ENCODE results near the gene MPZL2.

DNA sequence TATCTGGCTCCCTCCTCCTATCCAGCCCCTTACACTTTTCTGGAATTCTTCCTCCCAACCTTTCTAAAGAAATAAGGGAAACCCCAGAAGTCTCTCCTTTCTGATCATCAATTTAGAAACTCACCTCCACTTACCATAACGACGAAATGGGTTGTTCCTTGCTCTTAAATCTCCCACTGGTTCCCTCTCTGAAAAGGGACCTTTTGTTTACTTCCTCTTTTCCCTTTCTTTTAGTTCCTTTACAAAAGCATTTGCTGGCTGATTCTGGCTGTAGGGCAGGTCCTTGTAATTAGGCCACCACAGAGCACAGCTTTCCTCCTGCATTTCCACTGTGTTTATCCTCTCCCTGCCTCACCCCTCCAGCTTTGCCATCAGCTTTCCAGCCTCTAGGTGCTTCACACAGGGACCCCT lies 51.3 kb downstream of the MPZL2 start:
- TF ChIP-seq, protein P1, sequence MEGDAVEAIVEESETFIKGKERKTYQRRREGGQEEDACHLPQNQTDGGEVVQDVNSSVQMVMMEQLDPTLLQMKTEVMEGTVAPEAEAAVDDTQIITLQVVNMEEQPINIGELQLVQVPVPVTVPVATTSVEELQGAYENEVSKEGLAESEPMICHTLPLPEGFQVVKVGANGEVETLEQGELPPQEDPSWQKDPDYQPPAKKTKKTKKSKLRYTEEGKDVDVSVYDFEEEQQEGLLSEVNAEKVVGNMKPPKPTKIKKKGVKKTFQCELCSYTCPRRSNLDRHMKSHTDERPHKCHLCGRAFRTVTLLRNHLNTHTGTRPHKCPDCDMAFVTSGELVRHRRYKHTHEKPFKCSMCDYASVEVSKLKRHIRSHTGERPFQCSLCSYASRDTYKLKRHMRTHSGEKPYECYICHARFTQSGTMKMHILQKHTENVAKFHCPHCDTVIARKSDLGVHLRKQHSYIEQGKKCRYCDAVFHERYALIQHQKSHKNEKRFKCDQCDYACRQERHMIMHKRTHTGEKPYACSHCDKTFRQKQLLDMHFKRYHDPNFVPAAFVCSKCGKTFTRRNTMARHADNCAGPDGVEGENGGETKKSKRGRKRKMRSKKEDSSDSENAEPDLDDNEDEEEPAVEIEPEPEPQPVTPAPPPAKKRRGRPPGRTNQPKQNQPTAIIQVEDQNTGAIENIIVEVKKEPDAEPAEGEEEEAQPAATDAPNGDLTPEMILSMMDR (IDR thresholded peaks at IDR 0.05; ENCODE audit: insufficient read depth, low read depth, low read length), result no peak
- TF ChIP-seq EZH2 (IDR thresholded peaks at IDR 0.05; ENCODE audit: insufficient read depth, low read length), result no peak
